ENCODE measurements around the gene ACP5.

DNA sequence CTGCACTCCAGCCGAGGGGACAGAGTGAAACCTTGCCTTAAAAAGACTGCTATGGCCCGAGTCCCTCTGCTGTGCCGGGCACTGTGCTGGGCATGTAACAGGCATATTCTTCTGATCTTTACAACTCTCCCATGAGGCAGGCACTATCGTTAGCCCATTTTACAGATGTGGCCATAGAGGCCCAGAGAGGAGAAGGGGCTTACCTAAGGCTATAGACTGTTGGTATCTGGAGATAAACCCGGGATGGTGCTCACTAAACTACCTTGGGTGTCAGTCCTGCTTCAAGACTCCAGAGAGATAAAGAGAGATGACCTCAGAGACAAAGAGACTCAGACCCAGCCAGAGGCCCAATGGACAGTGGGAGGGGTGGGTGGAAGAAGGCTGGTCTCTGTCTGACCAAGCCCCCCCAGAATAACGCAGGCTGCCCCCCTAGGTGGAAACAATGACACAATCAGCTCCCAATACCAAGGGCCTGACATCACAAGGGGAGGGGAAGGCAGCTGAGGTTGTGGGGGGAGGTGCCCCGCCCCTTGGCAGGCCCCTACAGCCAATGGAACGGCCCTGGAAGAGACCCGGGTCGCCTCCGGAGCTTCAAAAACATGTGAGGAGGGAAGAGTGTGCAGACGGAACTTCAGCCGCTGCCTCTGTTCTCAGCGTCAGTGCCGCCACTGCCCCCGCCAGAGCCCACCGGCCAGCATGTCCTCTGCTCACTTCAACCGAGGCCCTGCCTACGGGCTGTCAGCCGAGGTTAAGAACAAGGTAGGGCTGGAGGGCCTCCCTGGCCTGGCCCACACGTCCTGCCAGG is 39.0 kb downstream of the ACP5 start, which contains the start of gene CNN1:
- no peak for TF ChIP-seq POLR2A (IDR thresholded peaks at IDR 0.05; ENCODE audit: low read depth, low read length)
- no peak for TF ChIP-seq TAF1 (IDR thresholded peaks at IDR 0.05; ENCODE audit: borderline replicate concordance, low read depth, low read length)
- TF ChIP-seq POLR2AphosphoS5 (IDR thresholded peaks at IDR 0.05; ENCODE audit: low read depth, low read length), result no peak

Data from GM12892 (cell line).